Pancreas (tissue), 10 donors: Measurements from ENCODE around the gene DRICH1. TPM values are rescaled to one million over a fixed set of nuclear protein-coding genes. Genes with fewer than 3 reads are reported as not detected.
A peak's percentile ranks its signal among the peaks of the same experiment; 100 is the strongest.
"Not testable (repeated sequence)": the region's sequence is repeated elsewhere in the genome, so short reads cannot be mapped to it uniquely, and the experiment has no call there.

Source experiments
- ATAC-seq, 4 donors: fragments of 200-7000 bp; cut with Tn5 transposase; one replicate each; pipeline versions ENCODE4 v1.8.0 to v1.9.1; 2020; ENCODE audit warnings: mild to moderate bottlenecking in 4 of 4, moderate library complexity in 4 of 4
- DNase-seq, 6 donors: peaks; one replicate each; pipeline ENCODE4 v3.0.0-alpha.2; 2020
- FAIRE-seq: peaks from 2 replicates; lab custom pipeline; 2012; peaks lifted over from hg19 to GRCh38; lab: Jason Lieb, UNC
- H3K27ac ChIP-seq, 4 donors: fragments of 200-600 bp; sonication (generic); 1 replicate in 3 of 4; 2 replicates in 1 of 4; pipeline versions ENCODE4 v1.5.0 to v1.8.0; 2020
- H3K27me3 ChIP-seq, 4 donors: fragments of 200-600 bp; one replicate each; pipeline ENCODE4 v1.8.0; 2021
- H3K36me3 ChIP-seq, 3 donors: fragments of 200-600 bp; sonication (generic) in 1 of 3; one replicate each; pipeline versions ENCODE4 v1.5.0 to v1.8.0; 2020 to 2021
- H3K4me1 ChIP-seq, 3 donors: fragments of 200-600 bp; one replicate each; pipeline ENCODE4 v1.8.0; 2021
- H3K4me3 ChIP-seq, 4 donors: fragments of 200-600 bp; sonication (generic) in 2 of 4; one replicate each; pipeline versions ENCODE4 v1.5.0 to v1.8.0; 2020 to 2021
- H3K9me3 ChIP-seq, 4 donors: fragments of 200-600 bp; one replicate each; pipeline ENCODE4 v1.8.0; 2021
- CTCF ChIP-seq, 4 donors: fragments of 200-600 bp; sonication (generic) in 3 of 4; IDR thresholded peaks; one replicate each; pipeline versions ENCODE4 v1.5.0 to v1.8.0; 2021; ENCODE audit warnings: antibody characterized with exemption in 4 of 4
- WGBS, 2 donors: extraction: QIAGEN DNeasy Blood & Tissue Kit; methylation state at CpG; one replicate each; pipeline ENCODE4 v1.1.7; 2013; 5-methylcytosine and 5-hydroxymethylcytosine counted together
- intact Hi-C, 3 donors: fragments of 100-400 bp; cut with DNase I; formaldehyde crosslinking; loops; one replicate each; pipeline versions ENCODE4 v1.11.1 to v1.14.2; 2022
- polyA plus RNA-seq, 2 donors: library from polyadenylated mRNA; stranded (reverse); fragments of 200-250 nt; gene quantifications; one replicate each; pipeline ENCODE4 v1.2.3, GENCODE V29; 2013
- total RNA-seq, 6 donors: library from RNA; stranded (reverse); fragmentation: NEBNext Ultra II Directional in 4 of 6; extraction: Animal tissue kit (Norgen Biotek cat#: 25700) in 4 of 6; gene quantifications; one replicate each; pipeline versions ENCODE4 v1.2.1 to v1.2.4, GENCODE V29; 2021 to 2023
- donor health status: healthy with polysubstance abuse.
- donor health status: DM: no; HTN: no; CAD: no; lungs with moderate emphysema.
- donor health status: DM: no; HTN: no; CAD: no.
- donor health status: control.
- donor health status: control.
- donor health status: Bipolar disorder and iron deficiency.
- donor health status: DM: yes; HTN: yes; CAD: no.
- donor health status: DM: no; HTN: no; CAD: no.
- donor health status: DM: no; HTN: no; CAD: no.
- donor health status: DM: yes; HTN: yes; CAD: no.

DRICH1 gene
- total and polyA plus RNA-seq, 8 donors, result 0.18 to 3.2 (median 0.71) TPM; not detected in 1

GRCh38 chr22:23670378-23671295, 38.5 kb upstream of the DRICH1 start:
- no peak overlapping the region for H3K27ac ChIP-seq
- WGBS, 2 donors, result 86 to 89% methylated on average over 16 of the region's 16 CpGs
- no peak for TF ChIP-seq CTCF (IDR thresholded peaks at IDR 0.05)
- H3K4me1 ChIP-seq, result peaks cover 0 to 4% (median 0%) of the 10 kb centered on the region in 3 donors
- no peak overlapping the region for H3K4me3 ChIP-seq
- no peaks in the 10 kb centered on the region for H3K9me3 ChIP-seq
- H3K27me3 ChIP-seq, result no peaks in the 10 kb centered on the region
- peak in 2 of 6 donors; percentile 45 to 51 for DNase-seq
- no peak for FAIRE-seq
- no peak for ATAC-seq
- intact Hi-C loops, result no loop called here
- no peaks in the 10 kb centered on the region for H3K36me3 ChIP-seq

GRCh38 chr22:23660381-23660780, 28.3 kb upstream of the DRICH1 start:
- peak in 2 of 6 donors; percentile 6 to 9 for DNase-seq
- intact Hi-C loops, H3K9me3 ChIP-seq, FAIRE-seq, H3K27ac ChIP-seq, H3K4me1 ChIP-seq, H3K36me3 ChIP-seq, H3K27me3 ChIP-seq, H3K4me3 ChIP-seq, ATAC-seq: not testable (repeated sequence)
- WGBS, 2 donors, result 96% methylated on average over 4 of the region's 4 CpGs

- H3K27ac ChIP-seq, result no peak overlapping the region
- no peaks in the 10 kb centered on the region for H3K9me3 ChIP-seq
- peaks cover 0 to 7% (median 0%) of the 10 kb centered on the region in 3 donors for H3K36me3 ChIP-seq
- no peaks in the 10 kb centered on the region for H3K27me3 ChIP-seq
- no peak overlapping the region for H3K4me3 ChIP-seq
- intact Hi-C loops, result no loop called here
- no peaks in the 10 kb centered on the region for H3K4me1 ChIP-seq
- TF ChIP-seq CTCF (IDR thresholded peaks at IDR 0.05), result no peak
- ATAC-seq, result no peak
- DNase-seq, result no peak
- no peak for FAIRE-seq
- WGBS, 2 donors, result 87 to 91% methylated on average over 5 of the region's 5 CpGs
Measured at GRCh38 chr22:23657727-23658126, 25.6 kb upstream of the DRICH1 start.

- WGBS, 2 donors, result 94% methylated on average over 6 of the region's 6 CpGs
- FAIRE-seq, result no peak
Measured at GRCh38 chr22:23655891-23656475, 23.9 kb upstream of the DRICH1 start.

More at GRCh38 chr22:23655891-23656475, 23.9 kb upstream of the DRICH1 start:
- no peak overlapping the region for H3K27ac ChIP-seq
- intact Hi-C loops, result no loop called here
- H3K9me3 ChIP-seq, result no peaks in the 10 kb centered on the region
- H3K4me3 ChIP-seq, result no peak overlapping the region
- TF ChIP-seq CTCF (IDR thresholded peaks at IDR 0.05), result no peak
- peaks cover 0 to 7% (median 0%) of the 10 kb centered on the region in 3 donors for H3K36me3 ChIP-seq
- no peaks in the 10 kb centered on the region for H3K4me1 ChIP-seq
- DNase-seq, result no peak
- ATAC-seq, result no peak
- H3K27me3 ChIP-seq, result no peaks in the 10 kb centered on the region
